ENCODE data around the gene ARID1A.
A peak's percentile ranks its signal among the peaks of the same experiment; 100 is the strongest.
"Not testable (repeated sequence)": the region's sequence is repeated elsewhere in the genome, so short reads cannot be mapped to it uniquely, and the experiment has no call there.

Gene ARID1A

DNA sequence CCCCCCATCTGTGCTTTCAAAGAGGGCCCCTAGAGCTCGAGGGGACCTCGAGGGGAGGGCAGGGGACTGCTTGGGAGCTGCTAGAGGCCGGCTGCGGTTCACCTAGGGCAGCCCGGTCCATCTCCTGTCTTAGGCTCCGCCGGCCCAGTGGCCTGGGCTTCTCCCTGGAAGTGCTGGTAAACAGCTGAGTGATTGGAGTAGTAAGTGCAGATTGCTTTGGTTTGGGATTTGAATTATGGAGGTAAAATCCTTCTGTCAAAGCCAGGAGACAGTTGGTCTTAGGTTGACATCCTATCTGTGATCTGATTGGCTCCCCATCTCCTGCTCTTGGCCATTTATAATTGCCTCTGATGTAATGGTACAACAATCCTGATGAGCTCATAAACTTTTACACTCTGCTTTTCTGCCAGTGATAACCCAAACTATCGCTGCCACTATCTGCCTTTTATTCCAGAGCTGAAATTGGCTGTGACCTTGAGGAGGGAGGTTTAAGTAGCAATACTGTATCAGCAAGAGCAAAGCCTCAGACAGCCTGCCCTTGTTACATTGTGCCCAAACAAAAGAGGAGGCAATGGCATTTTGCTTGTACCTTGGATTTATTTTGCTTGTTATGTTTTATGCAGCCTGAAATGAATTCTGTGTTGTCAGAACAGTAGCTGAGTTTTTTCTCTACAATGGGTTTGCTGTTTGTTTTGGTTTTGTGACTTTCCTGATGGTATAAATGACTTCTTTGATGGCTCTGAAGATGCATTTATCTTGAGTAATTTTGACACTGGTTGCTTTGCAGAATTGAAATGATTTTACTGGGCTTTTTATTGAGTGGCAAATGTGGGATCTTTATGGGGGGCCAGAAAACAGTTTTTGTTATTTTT lies 2.4 kb downstream of the ARID1A start:
- DNase-seq (ENCODE audit: low read depth in 2 of 2, low spot score in 1 of 2) = no peak

DNA sequence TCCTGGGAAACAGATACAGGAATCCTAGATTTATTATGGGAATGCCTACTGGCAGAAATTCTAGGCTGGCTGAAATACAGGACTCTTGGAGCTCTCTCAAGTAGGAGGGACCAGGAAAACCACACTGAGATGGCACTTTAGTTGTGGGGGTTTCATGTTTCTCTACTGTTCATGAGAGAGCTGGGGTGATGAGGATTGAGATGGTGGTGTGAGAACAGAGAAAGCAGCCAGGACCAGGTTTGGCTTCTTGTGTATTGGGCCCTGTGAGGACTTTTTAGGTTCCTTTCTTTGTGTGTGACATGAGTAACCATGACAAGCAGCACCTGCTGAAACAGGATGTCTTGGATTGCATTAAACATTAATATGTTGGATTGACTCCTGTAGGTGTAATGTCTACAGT lies 4.9 kb downstream of the ARID1A start:
- no peak for DNase-seq (ENCODE audit: low read depth in 2 of 2, low spot score in 1 of 2)

DNA sequence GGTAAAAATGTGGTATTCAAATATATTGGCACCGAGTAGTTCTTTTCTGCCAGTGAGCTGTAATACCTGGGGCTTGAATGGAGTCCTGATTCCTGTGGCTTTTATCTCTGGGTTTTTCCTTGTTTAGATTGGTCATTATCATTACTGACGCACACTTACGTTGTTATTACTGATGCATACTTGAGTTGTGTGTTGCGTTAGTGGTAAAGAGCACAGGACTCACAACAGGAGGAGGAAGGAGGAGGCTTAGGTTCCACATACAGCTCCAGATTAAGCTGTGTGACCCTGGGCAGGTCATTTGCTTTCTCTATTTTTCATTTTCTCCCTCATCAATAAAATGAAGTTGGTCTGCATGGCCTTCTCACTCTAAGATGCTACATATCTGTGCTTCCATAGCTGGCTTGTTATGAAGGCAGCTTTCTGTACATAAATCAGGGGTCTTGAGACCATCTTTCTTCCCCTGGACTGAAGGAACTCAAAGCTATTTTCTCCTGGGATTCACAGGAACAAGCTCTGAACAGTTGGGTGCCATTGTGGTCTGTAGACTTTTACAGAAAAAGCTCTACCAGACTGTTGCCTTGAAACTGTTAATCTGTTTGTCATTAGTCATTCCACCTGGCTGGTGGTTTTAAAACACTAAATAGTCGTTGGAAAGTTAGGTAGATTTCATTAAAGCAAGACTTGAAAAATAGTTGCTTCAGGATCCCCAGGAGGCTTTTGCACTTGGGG lies 5.6 kb downstream of the ARID1A start:
- DNase-seq (ENCODE audit: low read depth in 2 of 2, low spot score in 1 of 2) = no peak

DNA sequence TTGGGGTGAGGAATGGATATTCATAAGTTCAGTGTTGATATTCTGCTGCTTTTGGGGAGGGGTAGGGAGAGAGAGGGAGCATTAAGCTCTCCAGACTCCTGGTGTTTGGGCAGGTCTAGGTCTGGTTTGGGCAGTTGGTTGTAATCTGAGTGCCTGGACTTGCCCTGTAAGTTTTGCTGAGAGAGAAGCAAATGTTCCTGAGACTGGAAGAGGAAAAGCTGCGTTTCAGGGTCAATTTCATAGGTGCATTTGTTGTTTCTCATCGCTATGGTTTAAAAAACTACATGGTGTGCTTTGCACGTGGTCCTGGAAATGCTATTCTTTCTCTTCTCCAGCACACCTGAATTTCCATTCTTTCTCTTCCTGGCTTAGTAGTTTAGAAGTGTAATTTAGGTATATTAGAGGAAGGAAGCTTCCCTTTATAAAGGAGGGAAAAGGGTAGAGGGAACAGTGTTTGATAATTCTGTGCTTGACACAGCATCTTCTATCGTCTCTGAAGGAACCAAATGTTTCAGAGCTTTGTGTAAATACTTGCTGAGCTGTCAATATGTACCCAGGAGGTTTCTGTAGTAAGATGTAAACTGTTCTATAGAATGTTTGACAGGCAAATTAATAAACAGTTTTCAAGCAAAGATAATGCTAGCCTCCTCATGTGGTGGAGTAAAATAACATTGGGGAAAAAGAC lies 6.3 kb downstream of the ARID1A start:
- no peak for DNase-seq (ENCODE audit: low read depth in 2 of 2, low spot score in 1 of 2)

DNA sequence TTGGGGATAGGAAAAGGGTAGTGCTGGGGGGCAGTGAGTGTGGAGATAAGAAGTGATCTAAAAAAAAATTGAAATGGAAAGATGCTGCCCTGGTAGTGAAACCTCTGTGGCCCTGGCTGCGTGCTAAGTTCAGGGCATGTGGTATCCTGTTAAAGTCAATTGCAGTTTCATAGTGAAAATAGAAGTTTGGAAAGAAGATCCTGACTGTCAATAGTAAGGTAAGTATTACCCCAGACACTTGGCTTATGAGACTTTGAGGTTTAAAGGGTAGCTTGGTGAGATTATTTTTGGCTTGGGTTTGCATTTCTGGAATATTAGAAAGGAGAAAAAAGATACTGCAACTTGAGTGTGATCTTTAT lies 6.8 kb downstream of the ARID1A start:
- DNase-seq (ENCODE audit: low read depth in 2 of 2, low spot score in 1 of 2) = no peak

DNA sequence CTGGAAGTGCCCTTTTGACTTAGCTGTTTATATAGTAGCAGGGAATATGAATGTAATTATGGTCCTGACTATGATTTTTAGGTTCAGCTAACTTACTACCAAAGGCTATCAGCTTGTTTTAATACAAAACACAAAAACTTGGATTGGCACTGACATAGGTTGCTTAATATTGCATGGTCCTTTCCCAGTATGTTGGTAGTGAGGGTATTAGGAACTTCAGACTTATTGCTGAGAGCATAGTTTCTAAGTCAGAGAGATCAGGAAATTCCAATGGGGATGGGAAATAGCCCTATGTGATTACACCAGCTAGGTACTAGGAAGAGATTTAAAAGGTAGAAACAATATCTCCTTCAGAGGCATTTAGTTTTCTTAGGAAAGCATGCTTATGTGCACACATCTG lies 7.7 kb downstream of the ARID1A start:
- DNase-seq (ENCODE audit: low read depth in 2 of 2, low spot score in 1 of 2) = no peak

DNA sequence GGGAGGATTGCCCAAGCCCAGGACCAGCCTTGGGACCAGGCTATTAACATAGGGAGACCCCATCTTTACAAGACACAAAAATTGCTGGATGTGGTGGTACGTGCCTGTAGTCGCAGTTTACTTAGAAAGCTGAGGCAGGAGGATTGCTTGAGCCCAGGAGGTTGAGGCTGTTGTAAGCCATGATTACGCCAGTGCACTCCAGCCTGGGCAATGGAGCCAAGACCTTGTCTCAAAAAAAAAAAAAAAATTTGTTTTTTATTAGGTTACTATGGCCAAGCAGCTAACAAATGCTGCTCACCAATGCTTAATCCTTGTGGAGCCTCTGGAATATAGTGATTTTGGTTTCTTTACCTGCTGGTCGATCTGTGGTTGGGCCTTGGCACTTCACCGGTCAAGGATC lies 8.8 kb downstream of the ARID1A start:
- no peak for DNase-seq (ENCODE audit: low read depth in 2 of 2, low spot score in 1 of 2)

DNA sequence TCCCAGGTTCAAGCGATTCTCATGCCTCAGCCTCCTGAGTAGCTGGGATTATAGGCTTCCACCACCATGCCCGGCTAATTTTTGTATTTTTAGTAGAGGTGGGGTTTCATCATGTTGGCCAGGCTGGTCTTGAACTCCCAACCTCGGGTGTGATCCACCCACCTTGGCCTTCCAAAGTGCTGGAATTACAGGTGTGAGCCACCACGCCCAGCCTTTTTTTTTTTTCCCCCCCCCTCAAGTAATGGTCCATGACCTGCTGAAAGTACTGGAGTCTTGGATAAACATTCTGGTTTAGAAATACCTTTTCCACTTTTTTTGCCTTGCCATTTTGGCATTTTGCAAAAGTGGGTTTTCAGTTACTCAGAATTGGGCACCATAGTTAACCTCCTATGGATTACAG lies 9.4 kb downstream of the ARID1A start:
- not testable (repeated sequence) for DNase-seq (ENCODE audit: low read depth in 2 of 2, low spot score in 1 of 2)

DNA sequence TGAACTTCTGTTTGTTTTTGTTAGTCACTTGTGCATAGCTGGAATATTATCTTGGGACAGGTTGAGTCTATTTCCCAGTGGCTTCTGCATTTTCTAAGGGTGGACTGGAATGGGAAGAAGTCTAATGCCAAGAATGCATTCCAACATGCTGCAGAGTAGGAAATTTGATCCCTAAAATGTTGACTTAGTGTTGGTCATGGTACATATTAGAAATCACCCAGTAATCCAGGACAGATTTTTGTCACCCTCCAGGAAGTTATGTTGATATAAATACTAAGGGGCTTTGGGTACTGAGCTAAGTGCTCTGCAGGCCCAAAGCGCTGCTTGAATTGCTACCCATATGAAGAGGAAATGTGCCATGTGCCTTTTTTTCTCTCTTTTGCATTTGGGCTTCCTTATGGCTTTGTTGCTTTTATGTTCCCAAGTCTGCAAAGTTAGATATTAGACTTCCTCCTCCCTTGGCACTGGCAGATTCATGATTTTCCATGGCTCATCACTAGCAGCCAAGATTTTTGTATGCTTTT lies 10.0 kb downstream of the ARID1A start:
- no peak for DNase-seq (ENCODE audit: low read depth in 2 of 2, low spot score in 1 of 2)

DNA sequence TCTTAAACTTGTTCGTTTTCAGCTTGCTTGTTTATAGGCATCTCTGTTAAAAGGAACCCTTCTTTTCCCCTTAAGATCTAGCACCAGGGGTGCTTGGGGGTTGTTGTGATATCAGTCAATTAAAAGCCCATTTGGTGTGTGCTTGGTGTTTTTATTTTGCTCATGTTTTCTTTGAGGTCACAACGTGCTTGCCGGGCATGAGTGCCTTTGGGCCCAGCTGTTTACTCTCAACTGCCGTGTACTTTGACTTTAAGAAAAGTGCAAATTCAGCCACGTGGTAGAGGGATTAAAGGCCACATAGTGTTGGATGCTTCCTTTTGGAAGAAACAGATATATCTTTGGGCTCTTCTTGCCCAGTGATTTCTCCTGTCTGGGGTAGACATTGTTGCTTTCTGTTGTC lies 10.5 kb downstream of the ARID1A start:
- DNase-seq (ENCODE audit: low read depth in 2 of 2, low spot score in 1 of 2) = no peak

DNA sequence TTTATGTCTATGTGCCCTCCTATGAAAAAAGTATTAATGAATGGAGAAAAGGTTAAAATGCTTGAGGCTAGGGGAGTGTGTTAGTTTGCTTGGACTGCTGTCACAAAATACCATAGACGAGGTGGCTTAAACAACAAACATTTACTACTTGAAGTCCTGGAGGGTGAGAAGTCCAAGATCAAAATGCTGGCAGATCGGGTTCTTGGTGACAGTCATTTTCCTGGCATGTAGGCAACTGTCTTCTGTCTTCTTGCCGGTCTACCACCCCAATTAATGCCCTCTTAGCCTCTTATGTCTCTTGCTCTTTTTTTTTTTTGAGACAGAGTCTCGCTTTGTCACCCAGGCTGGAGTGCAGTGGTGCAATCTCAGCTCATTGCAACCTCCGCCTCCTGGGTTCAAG lies 15.0 kb downstream of the ARID1A start:
- DNase-seq (ENCODE audit: low read depth in 2 of 2, low spot score in 1 of 2) = no peak

DNA sequence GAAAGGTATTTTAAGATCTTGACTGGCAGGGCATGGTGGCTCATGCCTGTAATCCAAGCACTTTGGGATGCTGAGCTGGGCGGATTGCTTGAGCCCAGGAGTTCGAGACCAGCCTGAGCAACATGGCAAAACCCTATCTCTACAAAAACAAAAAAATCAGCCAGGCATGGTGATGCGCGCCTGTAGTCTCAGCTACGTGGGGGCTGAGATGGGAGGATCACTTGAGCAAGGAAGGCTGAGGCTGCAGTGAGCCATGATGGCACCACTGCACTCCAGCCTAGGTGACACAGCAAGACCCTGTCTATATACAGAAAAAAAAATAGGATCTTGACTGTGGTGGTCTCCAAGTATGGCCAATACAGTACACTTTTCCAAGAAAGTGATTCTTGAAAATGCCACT lies 16.0 kb downstream of the ARID1A start:
- DNase-seq (ENCODE audit: low read depth in 2 of 2, low spot score in 1 of 2) = no peak

DNA sequence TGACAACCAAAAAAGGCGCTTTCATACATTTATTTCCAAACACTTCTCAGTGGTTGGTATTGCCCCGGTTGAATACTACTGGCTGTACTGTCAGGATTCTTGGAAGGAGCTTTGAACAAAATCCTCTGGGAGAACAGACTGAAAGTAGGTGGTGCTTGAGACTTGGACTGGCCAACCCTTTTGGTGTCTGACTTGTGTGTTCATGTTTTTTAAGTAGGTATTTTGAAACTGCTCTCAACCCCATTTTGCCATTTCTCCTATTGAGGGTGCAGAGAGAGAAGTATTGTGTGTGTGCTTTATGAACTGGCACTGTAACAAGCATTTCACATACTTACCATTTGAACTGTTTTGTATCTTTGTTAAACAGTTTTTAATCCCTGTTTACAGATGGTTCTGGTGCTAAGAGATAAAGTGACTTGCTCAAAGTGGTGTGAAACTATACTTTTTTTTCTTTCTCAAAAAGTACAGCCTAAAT lies 21.2 kb downstream of the ARID1A start:
- no peak for DNase-seq (ENCODE audit: low read depth in 2 of 2, low spot score in 1 of 2)

DNA sequence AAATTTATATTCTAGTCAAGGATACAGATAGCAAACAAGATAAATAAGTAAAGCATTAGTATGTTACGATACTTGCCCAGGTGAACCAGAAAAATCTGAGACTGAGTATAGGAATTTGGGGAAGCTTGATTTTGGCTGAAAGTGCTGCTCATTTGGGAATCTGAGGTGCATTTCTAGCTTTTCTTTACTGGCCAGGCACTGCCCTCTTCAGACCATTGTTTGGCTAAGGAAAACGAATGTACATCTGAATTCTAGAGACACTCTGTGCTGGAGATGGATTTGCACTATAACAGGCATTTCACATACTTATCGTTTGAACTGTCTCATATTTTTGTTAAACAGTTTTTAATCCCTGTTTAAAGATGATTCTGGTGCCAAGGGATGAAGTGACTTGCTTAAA lies 23.4 kb downstream of the ARID1A start:
- no peak for DNase-seq (ENCODE audit: low read depth in 2 of 2, low spot score in 1 of 2)

DNA sequence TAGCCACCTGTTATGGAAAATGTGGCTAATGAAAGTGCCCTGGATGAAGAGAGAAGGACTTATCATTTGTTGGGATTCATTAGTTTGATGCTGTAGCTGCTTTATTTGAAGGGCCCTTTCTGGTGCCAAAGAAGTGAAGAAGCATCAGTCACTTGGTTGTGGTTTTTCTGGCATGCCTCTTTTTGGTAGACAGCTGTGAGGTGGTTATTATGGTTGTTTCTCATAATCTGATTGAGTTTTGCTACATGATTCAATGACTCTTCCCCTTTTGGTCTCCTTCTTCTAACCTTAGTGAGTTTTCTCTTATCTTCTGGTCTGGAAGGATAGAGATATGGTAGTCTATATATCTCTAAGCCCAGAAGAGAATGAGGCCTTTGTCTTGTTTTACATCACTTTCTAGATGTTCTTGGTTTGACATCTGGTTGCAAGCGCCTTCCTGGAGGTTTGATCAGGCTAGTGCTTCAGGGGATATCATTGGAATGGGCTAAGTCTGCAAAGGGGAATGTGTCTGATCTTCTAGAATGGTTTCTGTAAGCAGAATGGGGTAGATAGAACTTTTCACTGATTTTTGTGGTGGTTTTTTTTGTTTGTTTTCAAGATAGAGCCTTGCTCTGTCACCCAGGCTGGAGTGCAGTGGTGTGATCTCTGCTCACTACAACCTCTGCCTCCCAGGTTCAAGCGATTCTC lies 26.0 kb downstream of the ARID1A start:
- DNase-seq (ENCODE audit: low read depth in 2 of 2, low spot score in 1 of 2) = no peak

DNA sequence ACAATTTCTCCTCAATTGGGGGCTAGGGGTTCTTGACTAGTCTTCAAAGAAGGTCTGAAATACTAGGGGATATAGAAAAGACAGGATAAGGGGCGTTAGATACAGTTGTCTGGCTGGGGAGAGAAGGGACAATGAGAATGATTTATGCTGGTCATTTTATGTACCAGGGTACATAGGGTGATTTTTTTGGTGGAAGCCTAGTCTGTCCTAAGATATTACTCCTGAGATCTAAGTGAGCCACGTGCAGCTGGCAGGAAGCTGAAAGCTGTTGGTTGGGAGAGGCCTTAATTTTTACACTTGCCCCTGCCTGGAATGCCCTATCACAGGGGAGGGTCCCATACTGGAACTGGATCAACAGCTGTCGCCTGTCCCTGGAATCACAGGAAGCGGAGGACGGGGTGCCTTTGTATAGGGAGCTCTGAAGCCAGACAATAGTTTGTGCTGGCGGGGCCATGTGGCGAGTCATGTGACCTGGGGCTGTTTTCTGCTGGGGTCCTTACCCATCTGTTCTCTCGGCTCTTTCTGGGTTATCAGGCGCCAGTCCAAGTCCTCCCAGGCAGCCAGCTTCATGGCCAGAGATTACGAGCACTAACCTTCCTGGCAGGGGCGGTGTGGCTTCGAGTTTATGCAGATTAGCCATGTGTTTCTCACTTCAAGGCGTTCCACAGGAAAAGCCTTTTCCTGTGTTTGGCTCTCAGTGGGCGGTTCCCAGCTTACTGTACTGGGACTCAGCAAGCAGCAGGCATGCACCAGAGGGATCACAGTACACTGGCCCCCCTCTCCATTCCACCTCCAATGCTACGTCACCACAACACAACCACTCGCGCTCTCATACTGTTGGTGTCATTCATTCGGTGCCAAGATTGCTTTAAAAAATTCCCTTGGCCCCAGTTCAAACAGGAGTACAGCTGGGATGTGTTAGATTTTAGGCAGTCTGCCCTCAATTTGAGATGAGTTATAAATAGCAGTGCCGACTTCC lies 27.5 kb downstream of the ARID1A start:
- DNase-seq (ENCODE audit: low read depth in 2 of 2, low spot score in 1 of 2) = peak in 1 of 2 donors; percentile 16

DNA sequence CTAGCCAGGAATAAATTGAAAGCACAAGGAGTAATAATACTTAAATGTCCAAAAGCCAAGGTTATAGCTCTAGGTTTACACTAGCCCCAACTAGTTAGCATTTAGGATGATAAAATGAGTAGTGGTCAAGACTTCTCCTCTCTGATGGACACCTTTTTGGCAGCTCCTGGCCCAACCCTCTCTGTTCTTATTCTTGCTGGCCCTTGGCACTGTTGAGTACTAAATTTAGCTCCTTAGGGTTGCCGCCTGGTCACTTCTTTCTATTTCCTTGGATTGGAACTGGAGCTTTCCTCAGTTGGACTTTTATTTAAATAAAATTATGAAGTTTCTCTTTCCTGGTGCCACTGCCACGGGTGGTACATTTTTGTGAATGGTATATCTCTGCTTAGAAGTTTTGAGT lies 28.3 kb downstream of the ARID1A start:
- no peak for DNase-seq (ENCODE audit: low read depth in 2 of 2, low spot score in 1 of 2)

DNA sequence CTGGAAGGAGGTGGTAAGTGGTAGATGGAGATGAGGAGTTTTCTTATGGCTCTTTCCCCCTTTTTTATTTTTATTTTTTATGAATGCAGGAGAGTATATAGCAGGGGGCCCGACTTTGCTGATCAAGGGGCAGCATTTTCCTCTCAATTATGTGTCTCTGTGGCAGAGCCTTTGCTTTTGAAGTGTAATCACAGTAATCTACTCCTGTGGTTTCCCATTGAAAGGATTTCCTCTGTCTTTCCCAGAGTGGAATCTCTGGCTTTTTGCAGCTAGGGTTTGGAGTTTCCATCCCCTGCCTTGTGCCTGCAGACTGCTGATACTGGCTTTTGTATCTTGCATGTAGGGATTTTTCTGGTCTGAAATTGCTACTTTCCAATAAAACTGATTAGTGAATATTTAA lies 29.1 kb downstream of the ARID1A start:
- no peak for DNase-seq (ENCODE audit: low read depth in 2 of 2, low spot score in 1 of 2)

DNA sequence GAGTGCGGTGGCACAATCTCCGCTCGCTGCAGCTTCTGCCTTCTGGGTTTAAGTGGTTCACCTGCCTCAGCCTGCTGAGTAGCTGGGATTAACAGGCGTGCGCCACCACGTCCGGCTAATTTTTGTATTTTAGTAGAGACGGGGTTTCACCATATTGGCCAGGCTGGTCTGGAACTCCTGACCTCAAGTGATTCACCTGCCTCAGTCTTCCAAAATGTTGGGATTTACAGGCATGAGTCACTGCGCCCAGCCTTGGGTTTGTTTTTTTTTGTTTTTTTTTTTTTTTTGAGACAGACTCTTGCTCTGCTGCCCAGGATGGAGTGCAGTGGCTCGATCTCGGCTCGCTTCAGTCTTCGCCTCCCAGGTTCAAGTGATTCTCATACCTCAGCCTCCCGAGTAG lies 30.1 kb downstream of the ARID1A start:
- DNase-seq (ENCODE audit: low read depth in 2 of 2, low spot score in 1 of 2) = not testable (repeated sequence)

DNA sequence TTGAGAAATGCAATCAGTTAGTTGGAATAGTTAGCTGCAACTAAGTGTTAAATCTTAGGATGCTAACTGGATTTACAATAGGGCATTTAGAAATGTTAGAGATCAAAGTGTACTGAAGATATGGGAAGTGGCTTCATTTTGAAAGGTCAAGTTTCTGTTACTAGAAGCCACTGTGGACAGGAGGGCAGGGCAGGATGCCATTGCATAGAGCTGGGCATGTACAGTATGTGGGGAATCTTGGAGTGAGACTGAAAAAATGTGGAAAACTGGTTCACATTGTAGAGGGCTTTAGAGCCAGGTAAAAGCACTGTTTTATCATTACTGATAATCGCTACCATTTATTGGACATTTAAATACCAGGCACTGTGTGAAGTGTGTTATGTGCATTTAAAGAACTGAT lies 31.0 kb downstream of the ARID1A start:
- no peak for DNase-seq (ENCODE audit: low read depth in 2 of 2, low spot score in 1 of 2)
